ENCODE data around the gene TFCP2L1.

- TF ChIP-seq EZH2 (IDR thresholded peaks at IDR 0.05) (no peak), POLR2AphosphoS5 (IDR thresholded peaks at IDR 0.05; ENCODE audit: borderline replicate concordance, low read depth, low read length) (no peak), FOXP2 (optimal IDR thresholded peaks at IDR 0.05; ENCODE audit: control extremely low read depth, extremely low read length, insufficient read depth) (no peak)
These were observed 64.0 kb downstream of the TFCP2L1 start for GRCh38 chr2:121220995-121221394.

Data from SK-N-MC (cell line).